HuH-7 (cell line): ENCODE measurements around the gene MACROD1.

Experiments
- DNase-seq: peaks from one replicate; pipeline ENCODE4 v3.0.0; 2011; ENCODE audit warnings: low spot score

The MACROD1 gene

GRCh38 chr11:64152841-64153691 lies 12.8 kb downstream of the MACROD1 start:
- DNase-seq: peak; percentile 88

- no peak for DNase-seq
These were observed 14.6 kb downstream of the MACROD1 start for GRCh38 chr11:64151337-64151736.

GRCh38 chr11:64150481-64151239 lies 15.3 kb downstream of the MACROD1 start:
- DNase-seq: no peak

- DNase-seq: no peak
These were observed 15.9 kb downstream of the MACROD1 start for GRCh38 chr11:64150051-64150450.

GRCh38 chr11:64148917-64149617 lies 16.8 kb downstream of the MACROD1 start:
- DNase-seq: no peak

- peak; percentile 81 for DNase-seq
These were observed 17.5 kb downstream of the MACROD1 start for GRCh38 chr11:64148226-64148916.

- DNase-seq: peak; percentile 77
These were observed 19.6 kb downstream of the MACROD1 start for GRCh38 chr11:64146036-64146955.

GRCh38 chr11:64144587-64145472 lies 21.1 kb downstream of the MACROD1 start:
- no peak for DNase-seq

GRCh38 chr11:64141081-64141783 lies 24.7 kb downstream of the MACROD1 start:
- DNase-seq: no peak

GRCh38 chr11:64140082-64140481 lies 25.8 kb downstream of the MACROD1 start:
- no peak for DNase-seq

GRCh38 chr11:64139049-64139448 lies 26.9 kb downstream of the MACROD1 start:
- DNase-seq: no peak

GRCh38 chr11:64138398-64138797 lies 27.5 kb downstream of the MACROD1 start:
- no peak for DNase-seq

GRCh38 chr11:64136765-64137441 lies 29.0 kb downstream of the MACROD1 start:
- no peak for DNase-seq

GRCh38 chr11:64135711-64136110 lies 30.2 kb downstream of the MACROD1 start:
- no peak for DNase-seq

- no peak for DNase-seq
These were observed 30.9 kb downstream of the MACROD1 start for GRCh38 chr11:64134963-64135362.

GRCh38 chr11:64132982-64133705 lies 32.8 kb downstream of the MACROD1 start:
- no peak for DNase-seq

GRCh38 chr11:64132191-64132771 lies 33.6 kb downstream of the MACROD1 start:
- no peak for DNase-seq
